Epidermal melanocyte (primary cell): Measurements from ENCODE around the gene NCAPG2.

Source experiments
- DNase-seq: peaks from one replicate; pipeline ENCODE4 v3.0.0; 2011; ENCODE audit warnings: low spot score; ENCODE audit not compliant: insufficient read length

NCAPG2 gene

GRCh38 chr7:158581440-158582088, 123.0 kb downstream of the NCAPG2 start:
- no peak for DNase-seq
